ENCODE data around the gene MRGPRG. TPM values are rescaled to one million over a fixed set of nuclear protein-coding genes. Genes with fewer than 3 reads are reported as not detected.
"Not testable (repeated sequence)": the region's sequence is repeated elsewhere in the genome, so short reads cannot be mapped to it uniquely, and the experiment has no call there.

Gene MRGPRG, protein sequence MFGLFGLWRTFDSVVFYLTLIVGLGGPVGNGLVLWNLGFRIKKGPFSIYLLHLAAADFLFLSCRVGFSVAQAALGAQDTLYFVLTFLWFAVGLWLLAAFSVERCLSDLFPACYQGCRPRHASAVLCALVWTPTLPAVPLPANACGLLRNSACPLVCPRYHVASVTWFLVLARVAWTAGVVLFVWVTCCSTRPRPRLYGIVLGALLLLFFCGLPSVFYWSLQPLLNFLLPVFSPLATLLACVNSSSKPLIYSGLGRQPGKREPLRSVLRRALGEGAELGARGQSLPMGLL
- total RNA-seq: not detected in 2 replicates

GRCh38 chr11:3218483-3219280 lies at the start of gene MRGPRG:
Gene MRGPRG, minus strand, starts transcription at chr11:3218813. Its CDS starts 0 bp downstream, at chr11:3218813.
- no peak for DNase-seq (ENCODE audit: low read depth in 2 of 2)

- not testable (repeated sequence) for DNase-seq (ENCODE audit: low read depth in 2 of 2)
Measured at GRCh38 chr11:3262548-3262947, 43.9 kb upstream of the MRGPRG start.

- not testable (repeated sequence) for DNase-seq (ENCODE audit: low read depth in 2 of 2)
Measured at GRCh38 chr11:3261831-3262230, 43.2 kb upstream of the MRGPRG start.

- not testable (repeated sequence) for DNase-seq (ENCODE audit: low read depth in 2 of 2)
Measured at GRCh38 chr11:3257509-3257908, 38.9 kb upstream of the MRGPRG start.

DNA sequence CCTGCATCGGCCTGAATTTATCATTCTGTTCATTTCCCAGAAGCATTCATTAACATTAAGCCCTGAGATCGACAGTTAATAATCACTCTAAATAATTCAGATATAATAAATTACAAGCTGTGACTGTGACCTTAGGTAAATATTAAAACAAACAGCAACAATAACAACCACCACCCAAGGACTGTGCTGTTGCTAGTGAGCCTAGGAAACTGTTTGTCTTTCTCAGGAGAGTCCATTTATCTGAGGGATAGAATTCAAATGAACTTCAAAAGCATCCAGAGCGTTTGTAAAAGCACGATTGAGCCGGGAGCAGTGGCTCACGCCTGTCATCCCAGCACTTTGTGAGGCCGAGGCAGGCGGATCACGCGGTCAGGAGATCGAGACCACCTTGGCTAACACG lies 36.6 kb upstream of the MRGPRG start:
- DNase-seq (ENCODE audit: low read depth in 2 of 2): not testable (repeated sequence)

DNA sequence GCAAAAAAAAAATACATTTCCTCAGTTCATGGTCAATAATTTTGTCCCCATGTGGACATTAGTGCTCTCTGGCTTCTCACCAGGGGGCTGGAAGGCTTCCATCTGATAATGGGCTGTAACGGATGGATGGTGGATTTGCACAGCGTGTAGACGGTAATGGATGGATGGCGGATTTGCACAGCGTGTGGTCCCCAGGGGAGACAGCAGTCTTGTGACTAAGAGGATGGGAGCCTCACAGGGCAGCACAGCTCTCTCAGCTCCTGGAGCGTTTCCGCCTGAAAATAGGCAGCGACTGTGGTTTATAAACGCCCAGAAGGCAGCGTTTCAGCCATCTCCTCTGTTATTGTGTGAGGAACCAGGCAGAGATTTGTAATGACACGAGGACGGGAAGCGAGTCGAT lies 36.2 kb upstream of the MRGPRG start:
- not testable (repeated sequence) for DNase-seq (ENCODE audit: low read depth in 2 of 2)

- DNase-seq (ENCODE audit: low read depth in 2 of 2): no peak
Measured at GRCh38 chr11:3245071-3245470, 26.5 kb upstream of the MRGPRG start.

DNA sequence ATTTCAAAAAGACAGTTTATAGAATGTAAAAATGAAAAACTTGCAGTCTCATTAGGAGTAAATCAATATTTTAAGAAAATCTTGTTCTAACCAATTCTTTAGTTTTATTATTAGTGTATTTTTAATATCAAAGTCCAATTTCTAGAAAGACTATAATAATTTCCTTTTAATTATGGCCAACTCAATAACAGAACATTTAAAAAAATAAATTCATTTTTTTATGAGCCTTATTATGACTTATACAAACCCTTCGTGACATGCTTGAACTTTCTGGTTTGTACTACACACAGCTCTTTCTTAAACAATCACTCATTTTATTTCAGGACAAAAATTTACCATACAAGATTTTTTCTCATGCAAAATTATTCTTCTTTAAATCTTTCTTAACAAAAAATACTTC lies 25.3 kb upstream of the MRGPRG start:
- DNase-seq (ENCODE audit: low read depth in 2 of 2): no peak

- no peak for DNase-seq (ENCODE audit: low read depth in 2 of 2)
Measured at GRCh38 chr11:3237119-3237518, 18.5 kb upstream of the MRGPRG start.

DNA sequence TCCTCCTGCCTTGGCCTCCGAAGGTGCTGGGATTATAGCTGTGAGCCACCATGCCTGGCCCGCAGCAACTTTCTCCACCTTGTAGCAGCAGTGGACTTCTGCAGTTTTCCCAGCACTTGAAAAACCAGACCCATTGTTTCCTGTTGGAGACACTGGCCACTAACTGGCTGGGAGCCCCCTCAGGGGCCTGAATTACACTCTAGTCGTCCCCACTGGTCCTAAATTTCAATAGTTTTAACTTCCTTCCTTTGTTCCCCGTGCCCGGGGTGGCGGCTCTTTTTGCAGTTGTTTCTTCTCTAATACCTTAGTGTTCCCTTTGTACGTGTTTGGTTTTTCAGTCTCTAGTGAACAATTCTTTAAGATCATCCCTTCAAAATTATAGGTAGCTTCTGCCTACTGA lies 16.2 kb upstream of the MRGPRG start:
- DNase-seq (ENCODE audit: low read depth in 2 of 2): no peak

DNA sequence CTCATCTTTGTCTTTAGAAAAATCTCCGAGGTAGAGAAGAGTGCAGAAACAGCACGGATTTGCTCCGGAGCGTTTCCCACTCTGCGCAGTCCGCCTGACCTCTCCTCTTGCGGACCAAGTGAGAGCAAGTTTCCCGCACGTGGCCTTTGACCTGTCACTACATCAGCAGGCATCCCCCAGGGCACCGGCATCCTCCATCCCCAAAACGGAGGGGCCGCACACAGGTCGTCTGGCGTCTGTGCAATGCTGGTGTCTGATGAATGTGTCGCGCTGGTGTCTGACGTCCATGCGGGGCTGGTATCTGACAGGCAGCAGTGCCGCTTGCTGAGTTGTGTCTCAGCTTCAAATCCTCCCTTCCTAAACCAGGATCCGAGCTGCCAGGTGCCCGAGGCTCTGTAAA lies 14.3 kb upstream of the MRGPRG start:
- DNase-seq (ENCODE audit: low read depth in 2 of 2): no peak

DNA sequence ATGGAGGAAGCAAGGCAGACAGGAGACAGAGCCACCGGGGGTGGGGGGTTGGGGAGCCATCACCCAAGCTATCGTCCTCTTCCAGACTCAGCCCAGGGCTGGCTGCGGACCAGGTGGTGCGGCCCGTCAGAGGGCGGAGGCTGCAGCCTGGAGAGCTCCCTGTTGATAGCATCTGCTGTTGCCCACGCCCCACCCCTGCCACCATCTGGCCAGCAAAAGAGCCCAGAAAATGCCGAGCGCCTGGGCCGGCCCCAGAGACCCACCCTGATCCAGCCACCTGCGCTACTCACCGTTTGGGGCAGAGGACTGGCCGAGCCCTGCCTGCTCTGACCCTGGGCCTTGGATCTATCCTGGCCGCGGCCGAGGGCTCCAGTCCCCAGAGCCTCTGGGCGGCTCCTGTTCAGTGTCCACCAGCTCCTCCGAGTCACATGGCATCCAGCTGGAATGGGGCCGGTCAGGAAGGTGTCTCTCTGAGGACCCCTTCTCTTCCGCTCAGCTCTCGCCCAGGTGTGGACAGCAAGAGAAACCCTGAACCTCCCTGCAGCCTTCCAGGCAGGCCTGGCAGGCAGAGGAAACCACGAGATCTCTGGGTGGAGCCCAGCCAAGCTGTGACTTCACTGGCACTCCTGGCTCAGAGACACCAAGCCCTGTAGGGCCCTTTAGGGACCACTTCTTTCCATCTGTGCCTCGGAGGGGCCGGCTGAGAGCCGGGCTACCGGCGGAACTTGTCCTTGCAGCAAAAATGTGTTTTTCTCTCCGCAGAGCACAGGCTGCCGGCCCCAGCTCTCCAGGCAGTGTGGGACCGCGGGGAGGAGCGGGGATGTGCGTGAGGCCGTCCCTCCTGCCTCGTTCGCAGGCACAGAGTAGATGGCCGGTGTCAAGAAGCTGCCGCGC lies 13.5 kb upstream of the MRGPRG start, which contains the start of gene MRGPRE:
Gene MRGPRE, minus strand, starts transcription at position 567 of the 894 bp plus-strand sequence. CDS start 3,618 bp downstream, outside the sequence.
- DNase-seq (ENCODE audit: low read depth in 2 of 2): no peak

DNA sequence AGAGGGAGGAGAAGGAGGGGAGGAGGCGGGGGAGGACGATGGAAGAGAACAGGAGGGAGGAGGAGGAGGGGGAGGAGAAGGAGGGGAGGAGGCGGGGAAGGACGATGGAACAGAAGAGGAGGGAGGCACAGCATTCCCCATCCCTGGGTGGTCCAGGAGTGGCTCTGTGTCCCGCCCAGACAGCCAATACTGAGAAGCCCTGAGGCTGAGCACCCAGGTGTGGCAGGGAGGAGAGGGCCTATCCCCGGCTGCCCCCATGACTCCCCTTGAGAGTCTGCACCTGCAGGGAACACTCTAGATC lies 12.9 kb upstream of the MRGPRG start:
- DNase-seq (ENCODE audit: low read depth in 2 of 2): no peak

DNA sequence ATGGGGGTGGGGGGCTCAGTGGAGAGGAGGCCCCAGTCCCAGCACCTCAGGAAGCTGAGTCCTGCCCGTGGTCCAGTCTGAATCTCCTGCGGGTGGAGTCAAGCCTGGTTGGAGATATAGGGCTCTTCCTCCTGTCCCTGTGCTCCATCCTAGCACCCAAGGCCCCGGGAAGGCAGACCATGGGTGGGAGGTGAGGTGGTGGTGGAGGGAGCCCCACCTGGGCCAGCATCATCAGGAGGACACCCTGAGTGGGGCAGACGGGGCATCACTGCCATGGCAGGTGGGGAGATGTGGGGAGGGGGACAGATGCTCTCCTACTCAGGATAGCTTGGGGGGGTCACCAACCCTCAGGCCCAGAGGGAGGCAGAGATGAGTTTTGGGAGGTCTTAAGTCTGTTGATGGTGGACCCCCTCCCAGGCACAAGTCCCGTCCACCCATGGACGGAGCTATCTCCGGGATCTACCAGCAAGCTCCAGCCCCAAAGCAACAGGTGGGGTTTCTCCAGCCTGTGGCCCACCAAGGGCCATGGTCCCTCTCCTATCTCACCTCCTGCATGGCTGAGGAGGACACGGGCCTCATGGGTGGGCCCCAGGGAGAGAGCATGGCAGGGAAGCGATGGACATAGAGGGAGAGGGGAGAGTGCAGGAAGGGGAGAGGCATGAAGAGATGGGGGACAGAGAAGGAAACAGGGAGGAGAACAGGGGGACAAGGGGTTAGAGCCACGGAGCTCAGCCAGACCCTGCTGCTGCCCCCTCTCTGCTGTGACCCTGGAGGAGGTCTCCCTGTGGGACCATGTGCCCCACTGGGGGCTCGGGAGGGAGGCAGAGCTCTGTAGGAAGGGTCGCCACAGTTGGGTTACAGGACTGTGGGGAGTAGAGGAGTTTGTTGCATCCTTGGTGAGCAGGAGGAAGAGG lies 12.3 kb upstream of the MRGPRG start:
- no peak for DNase-seq (ENCODE audit: low read depth in 2 of 2)

GRCh38 chr11:3229673-3230630 lies 11.3 kb upstream of the MRGPRG start:
- no peak for DNase-seq (ENCODE audit: low read depth in 2 of 2)

- no peak for DNase-seq (ENCODE audit: low read depth in 2 of 2)
Measured at GRCh38 chr11:3228445-3228829, 9.8 kb upstream of the MRGPRG start.

DNA sequence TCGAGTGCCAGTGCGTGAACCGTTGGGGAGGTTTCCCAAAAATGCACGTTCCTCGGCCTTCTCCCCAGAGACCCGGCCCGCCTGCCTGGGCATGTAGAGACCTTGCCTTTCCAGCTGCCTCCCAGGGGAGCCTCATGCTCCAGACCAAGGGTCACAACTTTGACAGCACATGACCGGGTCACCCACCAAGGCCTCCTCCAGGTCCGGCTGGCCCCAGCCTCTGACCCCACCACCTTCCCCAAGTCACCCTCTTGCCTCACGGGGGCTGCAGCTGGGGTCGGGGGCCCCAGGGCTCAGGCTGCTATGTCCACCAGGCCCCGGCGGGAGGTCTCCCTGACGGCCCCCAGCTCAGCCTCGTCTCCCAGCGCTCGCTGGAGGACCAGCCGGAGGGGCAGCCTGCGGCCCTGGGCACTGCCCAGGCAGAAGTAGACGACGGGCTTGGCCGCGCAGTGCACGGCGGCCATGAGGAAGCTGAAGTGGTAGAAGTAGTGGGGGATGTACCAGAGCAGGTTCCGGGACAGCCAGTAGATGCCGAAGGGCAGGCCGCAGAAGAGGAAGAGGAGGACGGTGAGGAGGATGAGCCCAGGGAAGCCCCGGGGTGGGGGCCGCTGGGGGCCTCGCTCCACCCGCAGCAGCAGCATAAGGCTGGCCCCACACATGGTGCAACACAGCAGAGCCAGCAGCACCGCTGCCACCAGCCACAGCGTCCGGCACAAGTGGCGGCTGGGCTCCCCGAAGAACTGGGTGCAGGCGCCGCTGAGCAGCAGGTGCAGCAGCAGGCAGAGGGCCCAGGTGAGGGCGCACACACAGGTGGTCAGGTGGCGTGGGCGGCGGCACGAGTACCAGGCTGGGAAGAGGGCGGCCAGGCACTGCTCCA lies 9.2 kb upstream of the MRGPRG start:
- DNase-seq (ENCODE audit: low read depth in 2 of 2): no peak

GRCh38 chr11:3226846-3227567 lies 8.4 kb upstream of the MRGPRG start:
- no peak for DNase-seq (ENCODE audit: low read depth in 2 of 2)
